GM12872 (cell line): ENCODE results near the gene TRNT1.

Source experiments
- TF ChIP-seq, protein P1 (sequence below): IDR thresholded peaks from 3 replicates; pipeline ENCODE4 v1.5.1; 2011; ENCODE audit warnings: low read depth, mild to moderate bottlenecking, low read length, moderate library complexity; ENCODE audit not compliant: insufficient read depth

The TRNT1 gene

DNA sequence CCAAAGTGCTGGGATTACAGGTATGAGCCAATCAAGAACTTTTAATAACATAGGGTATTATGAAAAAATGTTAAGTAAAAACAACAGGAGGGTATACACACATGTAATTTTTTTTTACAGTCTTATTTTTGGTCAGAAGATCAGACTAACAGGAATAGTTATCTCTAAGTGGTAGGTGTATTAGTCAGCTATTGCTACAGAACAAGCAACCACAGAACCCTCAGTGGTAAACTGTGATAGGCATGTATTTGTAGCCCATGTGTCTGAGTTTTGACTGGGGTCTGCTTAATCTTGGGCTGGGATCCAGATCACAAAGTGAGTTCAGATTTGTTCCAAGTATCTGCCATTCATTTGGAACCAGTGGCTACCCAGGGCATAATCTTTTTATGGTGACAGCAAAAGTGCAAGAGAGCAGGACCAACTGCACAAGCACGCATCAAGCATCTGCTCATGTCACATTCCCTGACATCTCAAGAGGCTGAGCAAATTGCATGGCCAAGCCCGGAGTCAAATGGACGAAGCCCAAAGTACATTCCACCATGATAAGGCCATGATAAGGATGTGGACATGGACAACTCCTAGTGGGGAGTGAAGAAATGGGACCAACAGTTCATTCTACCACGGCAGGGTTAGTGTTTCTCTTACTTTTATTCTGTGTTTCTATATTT, 13.6 kb upstream of the TRNT1 start:
- TF ChIP-seq, protein P1, sequence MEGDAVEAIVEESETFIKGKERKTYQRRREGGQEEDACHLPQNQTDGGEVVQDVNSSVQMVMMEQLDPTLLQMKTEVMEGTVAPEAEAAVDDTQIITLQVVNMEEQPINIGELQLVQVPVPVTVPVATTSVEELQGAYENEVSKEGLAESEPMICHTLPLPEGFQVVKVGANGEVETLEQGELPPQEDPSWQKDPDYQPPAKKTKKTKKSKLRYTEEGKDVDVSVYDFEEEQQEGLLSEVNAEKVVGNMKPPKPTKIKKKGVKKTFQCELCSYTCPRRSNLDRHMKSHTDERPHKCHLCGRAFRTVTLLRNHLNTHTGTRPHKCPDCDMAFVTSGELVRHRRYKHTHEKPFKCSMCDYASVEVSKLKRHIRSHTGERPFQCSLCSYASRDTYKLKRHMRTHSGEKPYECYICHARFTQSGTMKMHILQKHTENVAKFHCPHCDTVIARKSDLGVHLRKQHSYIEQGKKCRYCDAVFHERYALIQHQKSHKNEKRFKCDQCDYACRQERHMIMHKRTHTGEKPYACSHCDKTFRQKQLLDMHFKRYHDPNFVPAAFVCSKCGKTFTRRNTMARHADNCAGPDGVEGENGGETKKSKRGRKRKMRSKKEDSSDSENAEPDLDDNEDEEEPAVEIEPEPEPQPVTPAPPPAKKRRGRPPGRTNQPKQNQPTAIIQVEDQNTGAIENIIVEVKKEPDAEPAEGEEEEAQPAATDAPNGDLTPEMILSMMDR, result no peak

DNA sequence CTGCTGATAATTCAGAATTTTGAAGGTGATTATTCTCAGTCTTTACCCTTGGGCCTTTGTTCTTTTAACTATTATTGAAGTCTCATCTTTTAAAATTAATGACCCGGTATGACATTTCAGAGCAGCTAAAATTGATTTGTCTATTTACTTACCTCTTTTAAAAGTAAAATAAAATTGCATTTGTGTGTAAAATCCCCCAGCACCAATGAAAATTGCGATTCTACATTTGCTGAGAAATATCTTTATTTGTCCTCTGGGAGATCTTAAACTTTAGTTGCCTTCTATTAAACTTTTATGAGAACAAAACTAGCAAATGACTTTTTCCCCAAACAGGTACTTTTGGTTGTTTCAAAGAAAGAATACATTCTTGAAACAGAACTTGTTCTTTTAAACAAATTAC, 9.1 kb upstream of the TRNT1 start:
- TF ChIP-seq, protein P1, result no peak

DNA sequence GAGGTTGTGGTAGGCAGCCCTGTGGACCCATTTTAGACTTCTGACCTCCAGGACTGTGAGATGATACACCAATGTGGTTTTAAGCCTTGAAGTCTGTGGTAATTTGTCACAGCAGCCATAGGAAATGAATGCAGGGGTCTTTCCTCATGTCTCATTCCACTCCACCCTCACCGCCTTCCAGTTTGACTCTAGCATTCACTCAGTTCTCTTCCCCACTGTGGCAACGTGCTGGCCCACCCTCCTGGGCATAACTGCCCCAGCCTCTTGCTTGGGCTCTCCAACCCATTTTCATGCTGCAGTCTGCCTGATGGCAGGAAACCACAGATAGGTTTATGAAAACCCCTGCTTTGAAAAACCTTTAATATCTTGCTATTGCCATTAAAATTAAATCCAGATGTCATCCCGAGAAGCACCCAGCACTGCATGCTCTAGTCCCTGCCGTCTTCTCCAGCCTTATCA, 7.3 kb upstream of the TRNT1 start:
- TF ChIP-seq, protein P1, result no peak

DNA sequence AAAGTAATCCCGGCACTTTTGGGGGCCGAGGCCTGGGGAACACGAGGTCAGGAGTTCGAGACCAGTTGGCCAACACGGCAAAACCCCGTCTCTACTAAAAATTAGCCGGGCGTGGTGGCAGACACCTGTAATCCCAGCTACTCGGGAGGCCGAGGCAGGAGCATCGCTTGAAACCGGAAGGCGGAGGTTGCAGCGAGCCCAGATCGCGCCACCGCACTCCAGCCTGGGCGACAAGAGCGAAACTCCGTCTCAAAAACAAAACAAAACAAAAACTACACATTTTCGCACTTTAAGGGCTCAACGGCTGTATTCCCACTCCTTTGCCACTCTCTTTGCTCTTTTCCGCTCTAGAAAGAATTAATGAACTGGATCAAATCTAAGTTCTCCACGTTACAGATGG, 763 bp upstream of the TRNT1 start:
- TF ChIP-seq, protein P1, result no peak

DNA sequence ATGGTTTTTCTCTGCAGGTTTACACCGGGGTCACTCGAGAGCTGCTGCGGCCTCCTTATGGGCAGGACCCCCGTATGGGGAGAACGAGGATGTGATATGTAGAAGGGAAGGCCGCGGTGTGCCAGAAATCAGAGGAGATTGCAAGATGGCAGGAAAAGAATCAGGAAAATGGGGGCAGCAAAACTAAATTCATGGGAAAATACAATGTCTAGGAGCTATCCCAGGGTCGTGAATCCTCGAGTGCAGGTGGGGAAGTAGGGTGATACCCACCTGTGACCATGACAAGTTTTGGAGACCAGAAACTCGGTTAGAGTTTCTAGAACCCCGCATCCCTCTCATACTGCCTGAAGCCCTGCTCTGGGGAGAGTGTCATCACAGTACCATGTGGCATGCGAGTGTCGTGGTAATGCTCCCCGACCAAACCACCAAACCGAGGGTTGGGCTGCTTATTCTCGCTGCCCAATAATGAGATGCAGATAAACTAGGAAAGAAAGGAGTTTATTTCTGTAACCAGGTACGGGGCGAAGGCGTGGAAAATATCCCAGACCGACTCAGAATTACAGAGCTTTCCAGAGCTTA, 781 bp downstream of the TRNT1 start:
- TF ChIP-seq, protein P1, result no peak

DNA sequence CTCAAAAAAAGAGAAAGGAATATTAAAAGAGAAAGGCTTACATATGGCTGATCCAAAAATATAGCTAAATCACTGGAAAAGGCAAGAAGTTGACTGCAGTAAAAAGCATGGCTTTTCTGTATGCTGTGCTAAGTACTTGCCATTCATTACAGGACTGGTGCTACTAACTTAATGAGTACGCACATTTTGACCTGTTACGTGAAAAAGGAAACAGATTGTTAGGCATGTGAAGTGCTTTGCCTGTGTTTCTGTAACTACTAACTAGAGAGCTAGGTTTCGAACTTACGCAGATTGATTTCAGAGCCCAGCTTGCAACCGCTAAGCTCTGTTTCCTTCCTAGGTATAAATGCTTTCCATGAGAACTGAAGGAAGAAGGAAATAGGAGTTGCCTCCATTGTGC, 2.8 kb downstream of the TRNT1 start:
- TF ChIP-seq, protein P1, result no peak

DNA sequence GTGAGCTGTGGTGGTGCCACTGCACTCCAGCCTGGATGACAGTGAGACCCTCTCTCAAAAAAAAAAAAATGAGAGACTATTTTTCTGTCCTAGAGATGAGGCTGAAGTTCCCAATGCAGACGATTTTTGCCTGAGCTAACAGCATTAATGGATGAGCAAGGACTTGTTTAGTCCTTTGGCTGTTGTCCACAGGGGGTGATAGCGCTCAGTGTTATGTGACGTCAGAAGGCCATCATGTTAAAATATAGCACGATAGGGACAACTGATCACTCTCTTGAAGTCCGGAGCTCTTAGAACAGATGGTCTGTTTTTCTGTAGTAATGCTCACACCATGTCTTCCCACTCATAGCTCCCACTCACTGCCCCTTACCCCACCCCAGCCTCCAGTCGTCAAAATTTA, 6.8 kb downstream of the TRNT1 start:
- TF ChIP-seq, protein P1, result no peak
